Measurements from ENCODE around the gene KCNIP4.

KCNIP4 gene

GRCh38 chr4:21835712-21836111 is 112.9 kb downstream of the KCNIP4 start:
- DNase-seq = no peak

- DNase-seq = no peak
These were observed 118.3 kb downstream of the KCNIP4 start for GRCh38 chr4:21830272-21830671.

DNA sequence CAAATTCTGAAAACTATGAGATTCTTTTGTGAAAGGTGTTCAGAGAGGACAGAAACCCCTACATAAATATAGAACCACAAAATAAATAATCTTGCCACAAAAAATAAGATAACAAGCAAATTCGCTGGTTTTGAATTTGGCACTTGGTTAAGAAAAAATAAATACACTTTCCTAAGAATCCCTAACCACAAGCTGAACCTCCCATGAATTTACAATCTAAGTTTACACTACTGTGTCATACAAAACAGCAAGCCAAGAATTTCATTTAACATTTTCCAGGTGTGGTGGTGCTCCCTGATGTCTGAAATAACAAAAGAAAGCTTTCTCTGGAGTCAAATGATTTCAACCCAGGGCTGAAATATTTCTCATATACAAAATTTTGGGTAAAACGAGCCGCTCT is 121.0 kb downstream of the KCNIP4 start:
- DNase-seq = no peak

GRCh38 chr4:21826071-21826470 is 122.5 kb downstream of the KCNIP4 start:
- no peak for DNase-seq

- DNase-seq = no peak
These were observed 129.5 kb downstream of the KCNIP4 start for GRCh38 chr4:21819086-21819485.

DNA sequence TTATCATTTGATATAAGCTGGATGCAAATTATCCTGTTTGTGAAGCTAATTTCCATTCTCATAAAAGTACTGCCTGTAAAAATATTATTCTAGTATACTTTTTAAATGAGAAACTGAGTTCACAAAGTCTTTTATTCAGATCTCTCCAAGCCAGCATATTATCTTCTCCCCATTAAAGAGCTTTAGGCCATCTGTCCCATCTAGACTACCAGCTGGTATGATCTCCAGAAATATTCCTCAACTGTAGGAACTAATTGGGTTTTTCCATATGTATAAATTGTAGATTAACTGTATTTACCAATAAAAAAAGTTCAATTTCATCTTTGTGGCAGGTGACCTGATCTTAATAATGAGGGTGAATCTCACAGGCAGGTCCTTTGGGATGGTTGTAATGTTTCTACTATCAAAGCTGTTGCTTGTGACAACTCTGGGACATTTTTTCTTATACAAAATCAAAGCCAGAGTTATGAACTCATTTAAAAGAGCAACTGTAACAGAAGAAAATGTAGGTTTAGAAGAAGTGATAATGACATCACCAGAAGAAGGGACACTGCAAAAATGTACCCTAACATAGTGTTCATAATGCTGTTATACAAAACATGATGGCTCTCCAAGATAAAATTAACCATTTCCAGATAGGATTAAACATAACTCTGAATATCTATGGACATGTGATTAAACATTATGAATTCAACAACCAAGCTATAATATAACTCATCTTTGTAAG is 132.8 kb downstream of the KCNIP4 start:
- DNase-seq = no peak

DNA sequence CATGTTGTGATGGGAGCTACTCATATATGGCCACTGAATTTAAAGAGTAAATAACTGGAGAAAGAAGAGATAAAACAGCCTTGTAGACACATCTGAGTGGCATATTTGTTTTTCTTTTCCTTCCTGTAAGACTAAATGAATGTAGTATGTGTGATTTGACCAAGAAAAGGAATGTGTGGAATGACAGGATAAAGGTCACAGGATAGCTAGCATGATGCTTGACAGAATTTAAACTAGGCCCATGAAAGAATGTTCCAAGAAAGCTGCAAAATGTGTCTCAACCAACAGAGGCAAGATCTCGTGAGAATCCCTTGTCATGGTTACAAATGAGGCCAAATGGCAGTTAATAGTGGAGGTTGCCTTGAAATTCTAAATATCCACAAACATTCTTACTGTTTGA is 137.0 kb downstream of the KCNIP4 start:
- no peak for DNase-seq

- no peak for DNase-seq
These were observed 141.6 kb downstream of the KCNIP4 start for GRCh38 chr4:21806991-21807390.

DNA sequence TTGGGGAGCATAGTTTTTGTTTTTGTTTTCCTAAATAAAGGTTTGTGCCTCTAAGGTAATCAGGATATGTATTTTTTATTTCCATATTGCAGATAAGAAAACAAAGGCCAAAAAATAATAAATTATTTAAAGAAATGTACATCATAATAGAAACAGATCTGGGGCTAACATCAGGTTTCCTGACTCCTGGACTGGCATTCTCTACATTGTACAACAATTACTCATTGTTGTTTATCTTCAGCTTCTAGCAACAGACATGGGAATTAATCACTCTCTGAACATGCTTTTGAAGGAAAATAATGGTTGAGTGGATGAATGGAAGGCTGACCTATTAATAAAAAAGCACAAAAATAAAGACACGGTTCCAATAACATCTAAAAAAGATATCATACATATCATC is 146.2 kb downstream of the KCNIP4 start:
- no peak for DNase-seq

DNA sequence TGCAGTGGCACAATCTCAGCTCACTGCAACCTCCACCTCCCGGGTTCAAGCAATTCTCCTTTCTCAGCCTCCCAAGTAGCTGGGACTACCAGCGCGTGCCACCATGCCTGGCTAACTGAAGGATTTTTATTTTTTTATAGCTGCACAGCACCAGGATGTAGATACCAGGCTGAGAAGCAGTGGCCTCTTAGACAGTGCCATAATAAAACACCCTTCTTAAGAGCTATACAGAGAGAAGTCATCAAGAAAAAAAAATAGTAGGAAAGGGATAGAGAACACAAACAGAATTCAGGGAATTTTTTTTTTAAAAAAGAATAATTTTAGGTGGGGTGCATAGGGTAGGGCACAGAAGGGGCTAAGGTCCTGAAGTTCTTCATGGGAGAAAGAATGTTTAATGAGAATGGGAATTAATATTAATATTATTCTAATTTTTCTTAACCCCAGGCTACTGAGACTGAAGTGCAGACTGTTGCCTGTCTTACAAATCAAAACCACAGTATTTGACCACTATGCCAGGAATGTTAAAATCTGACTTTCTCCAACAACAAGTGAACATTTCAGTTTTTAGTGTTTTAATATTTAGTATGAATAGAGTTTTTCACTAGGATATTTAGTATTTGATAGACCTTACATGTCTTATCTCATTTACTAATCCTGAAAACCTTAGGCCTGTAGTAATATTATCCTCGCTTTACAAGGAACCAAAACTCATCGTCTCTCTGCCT is 146.7 kb downstream of the KCNIP4 start:
- DNase-seq = no peak

DNA sequence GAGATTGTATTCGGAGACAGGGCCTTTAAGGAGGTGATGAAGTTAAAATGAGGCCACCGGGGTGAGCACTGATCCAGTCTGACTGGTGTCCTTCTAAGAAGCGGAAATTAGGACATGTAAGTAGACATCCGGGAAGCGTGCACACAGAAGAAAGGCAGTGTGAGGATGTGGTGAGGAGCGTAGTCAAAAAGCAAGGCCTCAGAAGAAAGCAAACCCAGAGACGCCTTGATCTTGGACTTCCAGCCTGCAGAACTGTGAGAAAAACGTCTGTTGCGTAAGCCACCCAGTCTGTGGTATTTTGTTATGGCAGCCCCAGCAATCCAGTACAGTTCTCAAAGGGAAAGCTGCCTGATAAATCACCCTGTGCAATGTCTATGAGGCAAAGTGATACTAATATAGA is 153.5 kb downstream of the KCNIP4 start:
- no peak for DNase-seq

GRCh38 chr4:21792736-21793135 is 155.8 kb downstream of the KCNIP4 start:
- no peak for DNase-seq

- DNase-seq = peak; percentile 22
These were observed 158.0 kb downstream of the KCNIP4 start for GRCh38 chr4:21790438-21791029.

DNA sequence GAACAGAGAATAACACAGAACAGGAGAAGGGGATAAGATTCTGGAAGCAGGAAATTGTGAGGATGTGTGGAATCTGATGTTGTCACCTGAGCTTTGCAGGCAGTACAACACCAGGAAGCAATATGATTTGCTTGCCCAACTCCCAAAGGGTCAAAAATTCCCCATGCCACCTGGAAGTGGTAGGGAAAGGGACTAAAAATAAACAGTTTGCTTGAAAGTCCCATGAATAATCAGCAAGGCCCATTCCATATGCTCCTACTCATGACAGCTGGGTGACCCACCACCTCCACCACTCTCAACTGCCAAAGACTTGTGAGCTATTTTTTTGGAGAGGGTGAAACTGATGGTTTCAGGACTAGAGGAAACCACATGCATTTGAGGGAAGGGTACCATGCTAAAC is 168.4 kb downstream of the KCNIP4 start:
- DNase-seq = no peak

GRCh38 chr4:21778702-21779101 is 169.9 kb downstream of the KCNIP4 start:
- DNase-seq = no peak

DNA sequence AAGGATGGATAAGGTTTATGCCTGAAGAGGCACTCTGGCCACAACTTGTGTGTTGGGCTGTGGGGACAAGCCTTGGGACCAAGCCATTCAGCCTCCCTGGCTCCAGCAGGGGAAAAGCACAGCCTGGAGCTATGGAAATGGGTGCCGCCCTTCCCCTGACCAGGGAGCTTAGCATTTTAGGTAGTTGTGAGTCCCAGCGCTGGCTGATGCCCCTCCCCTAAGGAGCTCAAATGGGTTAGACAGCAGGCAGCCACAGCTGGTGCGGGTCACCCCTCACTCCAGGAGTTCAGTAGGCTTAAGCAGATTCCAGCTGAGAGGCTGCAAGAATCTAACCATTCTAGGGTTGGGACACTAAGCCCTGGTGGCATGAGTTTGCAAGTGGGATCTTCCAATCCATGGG is 172.9 kb downstream of the KCNIP4 start:
- DNase-seq = no peak

- DNase-seq = no peak
These were observed 179.0 kb downstream of the KCNIP4 start for GRCh38 chr4:21769404-21770147.

DNA sequence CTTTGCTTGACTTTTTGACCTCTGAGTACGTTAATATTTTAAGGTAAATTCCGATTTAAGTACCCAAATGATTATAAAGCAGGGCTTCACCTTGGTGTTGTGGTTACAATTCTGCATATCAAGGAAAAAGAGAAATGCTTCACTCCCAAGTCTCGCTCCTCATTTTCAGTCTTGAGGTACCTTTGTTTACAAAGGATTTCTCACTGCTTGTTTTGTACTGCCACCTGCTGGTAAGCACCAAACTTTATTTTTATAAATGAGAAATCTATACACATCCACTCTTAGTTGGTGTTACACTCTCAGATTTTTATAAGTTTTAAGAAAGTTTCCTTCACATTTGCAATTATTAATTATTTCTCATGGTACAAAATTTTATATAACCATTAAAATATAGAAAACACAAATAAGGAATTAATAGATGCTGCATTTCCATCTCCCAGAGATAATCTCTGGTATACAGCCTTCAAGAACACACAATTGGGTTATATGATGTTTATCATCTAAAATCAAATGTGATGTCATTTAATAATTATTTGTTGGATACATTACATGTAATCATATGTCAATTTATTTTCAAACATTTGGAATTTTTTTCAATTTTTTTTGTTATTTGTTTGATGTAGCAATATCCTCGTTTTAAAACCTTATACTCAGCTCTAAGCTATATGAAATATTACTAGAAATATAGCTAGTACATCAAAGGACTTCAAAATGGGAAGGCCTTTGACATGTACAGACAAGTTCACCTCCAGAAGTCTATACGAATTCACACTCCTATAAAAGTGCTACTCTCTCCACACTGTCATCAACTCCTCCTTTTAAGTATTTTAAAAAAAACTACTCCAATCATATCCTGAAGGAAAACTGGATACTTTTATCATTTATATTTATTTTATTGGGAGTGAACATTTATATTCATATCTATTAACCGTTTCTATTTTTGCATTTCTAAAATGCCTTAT is 179.9 kb downstream of the KCNIP4 start:
- DNase-seq = peak; percentile 43

GRCh38 chr4:21765810-21766407 is 182.7 kb downstream of the KCNIP4 start:
- DNase-seq = peak; percentile 32

- no peak for DNase-seq
These were observed 184.7 kb downstream of the KCNIP4 start for GRCh38 chr4:21763855-21764254.

DNA sequence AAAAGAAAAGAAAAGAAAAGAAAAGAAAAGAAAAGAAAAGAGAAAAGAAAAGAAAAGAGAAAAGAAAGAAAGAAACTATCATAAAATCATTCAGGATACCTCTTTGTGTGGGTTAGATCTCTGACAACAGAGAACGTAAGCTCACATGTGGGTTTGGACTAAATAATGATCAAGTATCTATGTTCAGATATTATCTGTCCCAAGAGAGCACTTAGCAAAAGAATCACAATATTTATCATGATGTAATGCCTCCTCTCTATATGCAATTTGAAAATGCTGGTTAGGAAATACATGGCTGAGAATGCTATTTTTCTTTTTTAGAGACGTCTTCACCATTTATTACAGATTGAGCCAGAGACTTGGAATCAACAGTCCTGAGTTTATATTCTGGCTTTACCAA is 191.3 kb downstream of the KCNIP4 start:
- DNase-seq = no peak
